GM20431 (cell line): ENCODE results near the gene LENG9.

ENCODE experiments used
- in situ Hi-C: fragments of 300-500 bp; cut with MseI, MboI; formaldehyde crosslinking; loops from one replicate; pipeline ENCODE4 v1.15.0; 2020; ENCODE audit warnings: low sequenced_read_pairs; ENCODE audit not compliant: unreplicated experiment

Gene LENG9

DNA sequence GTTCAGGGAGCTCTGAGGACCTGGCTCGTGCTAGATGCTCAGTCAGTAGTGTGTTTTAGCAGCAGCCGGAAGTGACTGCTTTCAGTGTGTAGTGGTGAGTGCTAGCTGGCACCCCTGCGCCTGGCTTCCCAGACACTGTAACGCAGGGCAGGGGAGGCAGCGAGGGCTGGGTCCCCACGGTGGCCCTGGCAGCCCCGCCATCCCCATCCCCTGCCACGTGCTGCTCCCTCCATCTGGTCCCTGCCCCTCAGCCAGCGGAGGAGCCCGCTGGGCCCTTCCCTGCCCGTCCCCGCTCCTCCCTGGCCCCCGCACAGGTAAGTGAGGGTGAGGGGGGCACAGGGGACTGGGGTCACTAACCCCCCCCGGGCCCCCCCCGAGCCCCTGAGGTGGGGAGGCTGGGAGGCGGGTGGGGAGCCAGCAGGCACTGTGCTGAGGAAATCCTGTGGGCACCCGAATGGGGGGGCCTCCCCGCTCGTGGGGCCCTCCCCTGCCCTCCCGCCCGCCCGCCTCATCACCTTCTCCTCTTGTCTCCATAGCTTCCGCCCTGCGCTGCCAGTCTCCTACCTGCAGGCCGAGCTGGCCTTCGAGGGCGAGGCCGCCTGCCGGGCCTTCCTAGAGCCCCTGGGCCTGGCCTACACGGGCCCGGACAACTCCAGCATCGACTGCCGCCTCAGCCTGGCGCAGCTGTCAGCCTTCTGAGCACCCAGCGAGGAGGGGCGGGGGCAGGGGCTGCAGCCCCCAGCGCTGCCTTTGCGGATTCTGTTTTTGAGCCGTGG lies 3.2 kb downstream of the LENG9 start:
- in situ Hi-C loops: no loop called here

DNA sequence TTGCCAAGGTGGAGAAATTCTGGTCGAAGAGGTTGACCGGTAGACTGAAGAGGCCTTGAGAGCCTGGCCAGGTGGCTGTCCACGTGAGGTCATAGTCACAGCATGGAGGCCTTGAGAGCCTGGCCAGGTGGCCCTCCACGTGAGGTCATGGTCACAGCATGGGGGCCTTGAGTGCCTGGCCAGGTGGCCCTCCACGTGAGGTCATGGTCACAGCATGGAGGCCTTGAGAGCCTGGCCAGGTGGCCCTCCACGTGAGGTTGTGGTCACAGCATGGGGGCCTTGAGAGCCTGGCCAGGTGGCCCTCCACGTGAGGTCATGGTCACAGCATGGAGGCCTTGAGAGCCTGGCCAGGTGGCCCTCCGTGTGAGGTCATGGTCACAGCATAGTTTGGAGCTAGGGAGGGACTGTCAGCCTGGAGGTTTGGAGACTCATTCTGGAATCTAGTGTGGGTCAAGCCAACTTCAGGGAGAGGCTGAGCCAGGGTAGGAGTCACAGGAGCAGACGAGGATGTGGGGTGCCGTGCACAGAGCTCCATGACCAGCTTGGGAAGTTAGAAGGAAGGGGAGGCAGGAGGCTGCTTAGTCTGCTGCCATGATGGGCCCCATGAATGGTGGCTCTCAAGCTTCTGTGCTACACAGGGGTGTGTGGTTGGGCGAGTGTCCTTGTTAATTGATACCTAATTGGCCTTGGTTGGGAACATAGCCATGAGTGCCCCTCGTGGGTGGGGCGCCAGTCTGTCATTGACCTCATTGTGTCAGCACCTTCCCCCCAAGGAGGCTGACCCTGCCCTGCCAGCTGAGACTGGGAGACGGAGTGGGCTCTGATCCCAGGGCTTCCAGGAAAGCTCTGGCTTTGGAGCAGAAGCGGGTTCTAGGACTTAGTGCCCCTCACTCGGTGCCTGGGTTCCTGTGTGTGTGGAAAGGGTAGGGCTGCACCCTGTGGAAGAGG lies 4.0 kb downstream of the LENG9 start:
- in situ Hi-C loops: no loop called here

- in situ Hi-C loops: no loop called here
Measured at GRCh38 chr19:54458648-54459281, 4.8 kb downstream of the LENG9 start.

- in situ Hi-C loops: no loop called here
Measured at GRCh38 chr19:54457773-54458647, 5.6 kb downstream of the LENG9 start.

DNA sequence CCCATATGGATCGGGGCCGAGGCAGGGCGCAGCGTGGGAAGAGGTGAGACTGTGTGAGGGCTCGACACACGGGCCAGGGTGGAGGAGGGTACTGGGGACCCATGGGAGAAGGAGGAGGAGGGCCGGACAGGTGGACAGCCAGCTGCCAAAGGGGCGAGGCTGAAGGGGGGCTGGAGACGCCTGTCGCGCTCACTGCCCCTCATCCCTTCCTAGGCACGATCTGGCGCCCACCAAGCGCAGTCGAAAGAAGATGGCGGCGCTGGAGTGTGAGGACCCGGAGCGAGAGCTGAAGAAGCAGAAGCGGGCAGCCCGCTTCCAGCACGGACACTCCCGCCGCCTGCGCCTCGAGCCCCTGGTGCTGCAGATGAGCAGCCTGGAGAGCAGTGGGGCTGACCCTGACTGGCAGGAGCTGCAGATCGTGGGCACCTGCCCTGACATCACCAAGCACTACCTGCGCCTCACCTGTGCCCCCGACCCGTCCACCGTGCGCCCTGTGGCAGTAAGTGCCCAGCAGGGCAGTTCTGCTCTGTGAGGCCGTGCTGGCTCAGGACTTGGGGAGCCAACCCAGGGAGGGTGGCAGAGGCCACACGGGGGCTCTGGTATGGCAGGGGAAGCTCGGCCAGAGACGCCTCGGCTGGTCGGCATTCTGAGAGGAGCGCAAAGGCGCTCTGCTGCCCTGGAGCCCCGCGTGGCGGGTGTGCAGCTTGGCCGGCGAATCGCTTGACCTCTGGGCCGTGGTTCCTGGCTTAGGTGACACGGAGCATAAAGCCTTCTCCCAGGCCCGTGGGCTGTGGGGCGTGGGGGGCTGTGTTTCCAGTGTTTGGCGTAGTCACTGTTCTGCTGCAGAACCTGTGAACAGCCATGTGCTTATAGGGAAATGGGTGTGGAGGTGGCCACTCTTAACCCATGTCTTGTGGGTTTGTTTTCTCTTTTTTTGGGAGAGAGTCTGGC lies 6.9 kb downstream of the LENG9 start:
- in situ Hi-C loops: no loop called here

DNA sequence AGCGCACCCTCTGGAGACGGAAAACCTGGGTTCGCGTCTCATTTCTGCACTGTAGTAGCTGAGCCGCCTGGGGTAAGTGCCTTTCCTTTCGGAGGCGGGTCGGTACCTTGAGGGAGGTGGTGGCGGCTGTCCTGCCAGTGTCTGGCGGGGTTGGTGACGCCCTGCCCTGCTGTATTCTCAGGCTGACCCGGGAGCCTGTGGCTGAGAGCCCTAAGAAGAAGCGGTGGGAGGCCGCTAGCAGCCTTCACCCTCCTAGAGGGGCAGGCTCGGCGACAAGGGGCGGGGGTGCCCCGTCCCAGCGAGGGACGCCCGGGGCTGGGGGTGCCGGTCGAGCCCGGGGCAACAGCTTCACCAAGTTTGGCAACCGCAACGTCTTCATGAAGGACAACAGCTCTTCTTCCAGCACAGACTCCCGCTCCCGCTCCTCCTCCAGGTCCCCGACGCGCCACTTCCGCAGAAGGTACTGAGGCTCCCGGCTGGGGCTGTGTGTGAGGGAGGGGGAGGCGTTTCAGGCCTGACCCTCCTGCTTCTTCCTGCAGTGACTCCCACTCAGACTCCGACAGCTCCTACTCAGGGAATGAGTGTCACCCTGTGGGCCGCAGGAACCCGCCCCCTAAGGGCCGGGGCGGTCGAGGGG lies 7.7 kb downstream of the LENG9 start:
- in situ Hi-C loops: no loop called here

DNA sequence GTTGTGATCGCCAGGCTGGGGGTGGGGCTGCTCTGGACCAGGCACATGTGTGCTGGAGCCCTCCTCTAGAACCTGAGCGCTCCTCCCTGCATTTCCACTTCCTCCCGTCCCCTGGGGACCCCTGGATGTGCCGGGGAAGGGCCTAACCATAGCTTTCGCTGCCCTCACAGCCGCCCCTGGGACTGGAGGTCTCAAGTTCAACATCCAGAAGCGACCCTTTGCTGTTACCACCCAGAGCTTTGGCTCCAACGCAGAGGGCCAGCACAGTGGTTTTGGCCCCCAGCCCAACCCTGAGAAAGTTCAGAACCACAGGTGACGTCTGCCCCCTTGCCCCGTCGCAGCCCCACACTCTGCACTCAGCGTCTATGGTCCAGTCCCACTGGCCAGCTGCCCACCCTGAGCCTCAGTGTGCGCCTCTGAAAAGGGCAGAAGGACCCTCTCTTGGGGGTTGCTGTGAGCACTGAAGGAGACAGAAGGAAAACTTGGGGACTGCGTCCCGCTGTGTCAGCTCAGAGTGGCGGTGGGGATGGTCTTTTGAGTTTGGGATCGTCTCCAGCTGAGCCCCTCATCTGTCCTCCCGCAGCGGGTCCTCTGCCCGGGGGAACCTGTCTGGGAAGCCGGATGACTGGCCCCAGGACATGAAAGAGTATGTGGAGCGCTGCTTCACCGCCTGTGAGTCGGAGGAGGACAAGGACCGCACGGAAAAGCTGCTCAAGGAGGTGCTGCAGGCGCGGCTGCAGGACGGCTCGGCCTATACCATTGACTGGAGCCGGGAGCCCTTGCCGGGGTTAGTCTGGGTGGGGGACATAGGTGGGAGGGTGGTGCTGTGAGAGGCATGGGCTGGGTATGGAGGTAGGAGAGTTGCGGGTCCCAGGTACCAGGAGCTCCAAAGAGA lies 8.6 kb downstream of the LENG9 start:
- in situ Hi-C loops: no loop called here

- in situ Hi-C loops: no loop called here
Measured at GRCh38 chr19:54453921-54454780, 9.4 kb downstream of the LENG9 start.

DNA sequence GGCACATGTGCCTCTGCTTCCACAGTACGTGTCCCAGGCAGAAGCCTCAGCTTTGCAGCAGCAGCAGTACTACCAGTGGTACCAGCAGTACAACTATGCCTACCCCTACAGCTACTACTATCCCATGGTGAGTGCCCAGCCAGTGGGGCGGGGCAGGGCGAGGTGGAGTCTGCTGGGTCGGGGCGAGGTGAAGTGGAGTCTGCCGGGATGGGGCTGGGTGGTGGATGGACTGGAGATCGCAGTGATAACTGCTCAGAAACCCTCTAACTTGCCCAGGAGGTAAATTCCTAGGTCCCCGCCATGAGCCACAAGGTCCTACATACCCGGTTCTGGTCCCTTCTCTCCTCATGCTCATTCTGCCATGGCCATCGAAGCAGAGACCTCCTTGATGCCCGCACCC lies 11.0 kb downstream of the LENG9 start:
- in situ Hi-C loops: no loop called here

DNA sequence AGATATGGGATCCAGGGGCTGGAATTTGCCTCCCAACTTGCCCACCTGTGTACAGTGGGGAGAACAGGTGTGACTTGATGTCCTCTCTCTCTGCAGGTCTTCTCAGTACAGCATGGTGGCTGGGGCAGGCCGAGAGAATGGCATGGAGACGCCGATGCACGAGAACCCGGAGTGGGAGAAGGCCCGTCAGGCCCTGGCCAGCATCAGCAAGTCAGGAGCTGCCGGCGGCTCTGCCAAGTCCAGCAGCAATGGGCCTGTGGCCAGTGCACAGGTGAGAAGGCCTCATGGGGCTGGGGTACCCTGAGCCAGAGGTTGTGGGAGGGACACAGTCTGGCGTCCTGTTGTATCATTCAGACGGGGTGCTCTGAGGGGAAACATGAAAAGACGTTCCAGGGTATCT lies 11.6 kb downstream of the LENG9 start:
- in situ Hi-C loops: no loop called here

DNA sequence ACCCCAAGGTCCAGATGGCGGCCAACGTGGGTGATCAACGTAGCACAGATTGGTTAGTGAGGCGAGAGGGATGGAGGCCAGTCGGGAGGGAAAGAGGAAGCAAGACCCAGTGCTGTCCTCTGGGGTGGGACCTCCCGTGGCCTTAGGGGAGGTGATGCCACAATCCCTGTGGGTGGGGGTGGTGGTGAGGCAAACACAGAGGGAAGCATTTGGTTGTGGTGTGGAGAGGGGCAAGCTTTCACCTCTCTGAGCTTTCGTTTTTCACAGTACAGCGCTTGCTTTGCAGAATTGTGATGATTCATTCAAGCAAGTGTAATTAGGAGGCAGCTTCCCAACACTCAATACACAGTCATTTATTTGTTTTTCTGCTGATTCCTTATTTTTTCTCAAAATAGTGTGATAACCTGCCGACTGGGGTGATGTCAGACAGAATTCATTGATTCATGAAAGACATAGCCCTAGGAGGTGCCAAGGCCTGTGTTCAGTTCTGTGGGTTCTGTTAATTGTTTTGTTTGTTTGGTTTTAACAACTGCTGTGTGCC lies 12.2 kb downstream of the LENG9 start:
- in situ Hi-C loops: no loop called here

DNA sequence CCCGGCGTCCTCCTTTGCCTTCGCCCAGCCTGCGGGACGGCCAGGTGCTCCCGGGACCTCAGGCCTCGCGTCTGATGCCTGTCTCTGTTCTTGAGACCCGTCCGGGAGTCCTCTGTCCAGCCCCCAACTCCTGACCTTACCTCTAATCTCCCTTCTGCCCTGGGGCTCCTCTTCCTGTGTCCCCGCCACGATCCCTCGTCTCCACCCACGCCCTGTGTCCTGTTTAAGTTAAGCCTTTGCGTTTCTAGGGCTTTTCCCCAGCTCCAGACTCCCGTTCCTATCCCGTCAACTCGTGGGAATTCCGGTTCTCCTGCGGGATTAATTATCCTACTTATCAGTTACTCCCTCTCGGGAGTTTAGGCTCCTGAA lies 13.9 kb downstream of the LENG9 start:
- in situ Hi-C loops: no loop called here

GRCh38 chr19:54448774-54449700 lies 14.5 kb downstream of the LENG9 start, which contains the start of gene LENG8:
Gene LENG8 (plus strand): TSS chr19:54449199. CDS start chr19:54451345, 2,146 bp downstream.
- in situ Hi-C loops: no loop called here

DNA sequence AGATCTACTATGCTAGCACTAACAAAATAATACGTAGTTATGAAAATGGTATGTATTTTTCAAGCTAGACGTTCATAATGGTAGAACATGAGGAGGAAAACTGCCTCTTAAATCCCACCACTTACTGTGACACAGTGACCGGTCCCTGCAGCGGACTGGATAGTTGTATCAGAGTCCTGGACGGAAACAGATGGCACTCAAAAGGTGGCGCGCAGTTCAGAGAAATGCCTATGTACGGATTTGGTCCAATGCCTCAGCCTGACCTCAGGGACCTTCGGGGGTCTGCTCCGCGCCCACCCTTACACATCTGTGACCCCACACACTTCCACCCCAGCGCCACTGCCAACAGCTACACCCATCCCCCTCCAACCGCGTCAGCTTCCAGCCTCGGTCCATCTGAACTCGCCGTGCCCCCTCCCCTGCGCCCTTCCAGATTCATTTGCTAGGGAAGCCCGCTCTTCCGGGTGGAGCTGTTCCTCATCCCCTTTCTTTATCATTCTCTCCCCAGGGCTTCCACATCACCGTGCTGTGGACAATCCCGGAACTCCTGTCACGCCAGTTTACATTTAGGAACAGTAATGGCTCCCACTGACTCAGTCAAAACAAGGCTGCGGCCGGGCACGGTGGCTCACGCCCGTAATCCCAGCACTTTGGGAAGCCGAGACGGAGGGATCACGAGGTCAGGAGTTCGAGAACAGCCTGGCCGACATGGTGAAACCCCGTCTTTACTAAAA lies 15.4 kb downstream of the LENG9 start:
- in situ Hi-C loops: no loop called here
